GM12891 (cell line): ENCODE results near the gene CA10.

Experiments
- PAX5 ChIP-seq: IDR thresholded peaks from 2 replicates; pipeline ENCODE4 v1.6.1; 2011; ENCODE audit warnings: low read length, moderate library complexity, mild to moderate bottlenecking; ENCODE audit not compliant: insufficient read depth, severe bottlenecking
- POLR2A ChIP-seq: IDR thresholded peaks from 2 replicates; pipeline ENCODE4 v1.6.1; 2011; ENCODE audit warnings: low read depth, low read length, control low read depth
- POLR2AphosphoS5 ChIP-seq: IDR thresholded peaks from 2 replicates; pipeline ENCODE4 v1.6.1; 2011; ENCODE audit warnings: low read depth, low read length, control low read depth
- TAF1 ChIP-seq: IDR thresholded peaks from 2 replicates; pipeline ENCODE4 v1.6.1; 2011; ENCODE audit warnings: low read depth, low read length, control low read depth

DNA sequence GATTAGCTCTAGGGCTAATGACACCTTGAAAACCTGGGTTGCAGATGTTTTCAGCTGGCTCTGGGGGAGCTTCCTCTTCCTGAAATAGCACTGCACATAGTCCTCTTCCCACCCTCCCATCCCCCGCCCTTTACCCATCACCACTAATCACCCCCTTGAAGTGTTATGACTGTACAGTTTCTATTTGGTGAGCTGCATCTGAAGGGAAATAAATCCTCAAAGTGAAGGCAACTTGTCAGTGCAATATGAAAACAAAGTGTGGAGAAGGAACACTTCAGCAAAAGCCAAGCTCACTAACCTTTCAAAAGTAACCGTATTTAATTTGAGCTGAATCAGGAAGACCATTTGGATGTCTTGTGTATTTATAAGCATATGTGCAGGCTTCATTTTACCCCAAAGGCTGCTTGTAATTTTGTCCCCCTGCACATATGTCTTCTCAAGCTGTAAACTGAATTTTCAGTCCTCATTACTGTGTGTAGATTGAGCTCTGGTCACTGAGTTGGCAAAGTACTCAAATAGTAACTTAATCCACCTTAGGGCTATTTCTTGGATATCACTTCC lies 44.1 kb upstream of the CA10 start:
- TF ChIP-seq TAF1, result no peak
- no peak for TF ChIP-seq POLR2AphosphoS5
- no peak for TF ChIP-seq POLR2A
- no peak for TF ChIP-seq PAX5
